ENCODE results near the gene TCIRG1. TPM values are rescaled to one million over a fixed set of nuclear protein-coding genes. Genes with fewer than 3 reads are reported as not detected.

TCIRG1 gene
- total and polyA plus RNA-seq, 2 of the 13 experiments (the other 11 are each of a cell fraction or from before 2014, with no cell fraction given), result 48.0 to 69.6 TPM

- TF ChIP-seq, protein P1, sequence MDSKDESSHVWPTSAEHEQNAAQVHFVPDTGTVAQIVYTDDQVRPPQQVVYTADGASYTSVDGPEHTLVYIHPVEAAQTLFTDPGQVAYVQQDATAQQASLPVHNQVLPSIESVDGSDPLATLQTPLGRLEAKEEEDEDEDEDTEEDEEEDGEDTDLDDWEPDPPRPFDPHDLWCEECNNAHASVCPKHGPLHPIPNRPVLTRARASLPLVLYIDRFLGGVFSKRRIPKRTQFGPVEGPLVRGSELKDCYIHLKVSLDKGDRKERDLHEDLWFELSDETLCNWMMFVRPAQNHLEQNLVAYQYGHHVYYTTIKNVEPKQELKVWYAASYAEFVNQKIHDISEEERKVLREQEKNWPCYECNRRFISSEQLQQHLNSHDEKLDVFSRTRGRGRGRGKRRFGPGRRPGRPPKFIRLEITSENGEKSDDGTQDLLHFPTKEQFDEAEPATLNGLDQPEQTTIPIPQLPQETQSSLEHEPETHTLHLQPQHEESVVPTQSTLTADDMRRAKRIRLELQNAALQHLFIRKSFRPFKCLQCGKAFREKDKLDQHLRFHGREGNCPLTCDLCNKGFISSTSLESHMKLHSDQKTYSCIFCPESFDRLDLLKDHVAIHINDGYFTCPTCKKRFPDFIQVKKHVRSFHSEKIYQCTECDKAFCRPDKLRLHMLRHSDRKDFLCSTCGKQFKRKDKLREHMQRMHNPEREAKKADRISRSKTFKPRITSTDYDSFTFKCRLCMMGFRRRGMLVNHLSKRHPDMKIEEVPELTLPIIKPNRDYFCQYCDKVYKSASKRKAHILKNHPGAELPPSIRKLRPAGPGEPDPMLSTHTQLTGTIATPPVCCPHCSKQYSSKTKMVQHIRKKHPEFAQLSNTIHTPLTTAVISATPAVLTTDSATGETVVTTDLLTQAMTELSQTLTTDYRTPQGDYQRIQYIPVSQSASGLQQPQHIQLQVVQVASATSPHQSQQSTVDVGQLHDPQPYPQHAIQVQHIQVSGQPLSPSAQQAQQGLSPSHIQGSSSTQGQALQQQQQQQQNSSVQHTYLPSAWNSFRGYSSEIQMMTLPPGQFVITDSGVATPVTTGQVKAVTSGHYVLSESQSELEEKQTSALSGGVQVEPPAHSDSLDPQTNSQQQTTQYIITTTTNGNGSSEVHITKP (CRISPR knock-in tag; IDR thresholded peaks at IDR 0.05; ENCODE audit: low read depth), result peak; percentile 69
- TF ChIP-seq, protein P2, sequence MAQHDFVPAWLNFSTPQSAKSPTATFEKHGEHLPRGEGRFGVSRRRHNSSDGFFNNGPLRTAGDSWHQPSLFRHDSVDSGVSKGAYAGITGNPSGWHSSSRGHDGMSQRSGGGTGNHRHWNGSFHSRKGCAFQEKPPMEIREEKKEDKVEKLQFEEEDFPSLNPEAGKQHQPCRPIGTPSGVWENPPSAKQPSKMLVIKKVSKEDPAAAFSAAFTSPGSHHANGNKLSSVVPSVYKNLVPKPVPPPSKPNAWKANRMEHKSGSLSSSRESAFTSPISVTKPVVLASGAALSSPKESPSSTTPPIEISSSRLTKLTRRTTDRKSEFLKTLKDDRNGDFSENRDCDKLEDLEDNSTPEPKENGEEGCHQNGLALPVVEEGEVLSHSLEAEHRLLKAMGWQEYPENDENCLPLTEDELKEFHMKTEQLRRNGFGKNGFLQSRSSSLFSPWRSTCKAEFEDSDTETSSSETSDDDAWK (CRISPR knock-in tag; IDR thresholded peaks at IDR 0.05), result no peak
- no peak; the same call in 1 of the 2 replicates for TF ChIP-seq DDIT3 (CRISPR knock-in tag; IDR thresholded peaks at IDR 0.05)
- TF ChIP-seq ZNF432 (CRISPR knock-in tag; IDR thresholded peaks at IDR 0.05; ENCODE audit: borderline replicate concordance), result no peak
- no peak for TF ChIP-seq ZNF878 (CRISPR knock-in tag; IDR thresholded peaks at IDR 0.05)
- no peak for TF ChIP-seq ZNF510 (CRISPR knock-in tag; IDR thresholded peaks at IDR 0.05; ENCODE audit: low read depth)
- no peak for TF ChIP-seq ZNF703 (CRISPR knock-in tag; IDR thresholded peaks at IDR 0.05; ENCODE audit: borderline replicate concordance)
- TF ChIP-seq ASH2L (IDR thresholded peaks at IDR 0.05; ENCODE audit: insufficient read length, low read depth, low read length), result peak; percentile 49
- TF ChIP-seq ZNF264 (CRISPR knock-in tag; IDR thresholded peaks at IDR 0.05), result peak; percentile 83; the same call in 1 of the 2 replicates
- TF ChIP-seq FOSL1 (CRISPR knock-in tag; IDR thresholded peaks at IDR 0.05; ENCODE audit: borderline replicate concordance), result no peak
- peak; percentile 95 for TF ChIP-seq GATAD2A (CRISPR knock-in tag; IDR thresholded peaks at IDR 0.05)
- TF ChIP-seq HCFC1 (IDR thresholded peaks at IDR 0.05; ENCODE audit: low read depth, low read length), result no peak
- no peak for TF ChIP-seq MLLT10 (CRISPR knock-in tag; IDR thresholded peaks at IDR 0.05)
- TF ChIP-seq ZNF562 (CRISPR knock-in tag; IDR thresholded peaks at IDR 0.05; ENCODE audit: borderline replicate concordance), result no peak
- 0 out of 2 replicates have a peak, but pooled peaks have one; percentile 64 for TF ChIP-seq ZNF747 (CRISPR knock-in tag; IDR thresholded peaks at IDR 0.05; ENCODE audit: borderline replicate concordance)
- TF ChIP-seq, protein P3, sequence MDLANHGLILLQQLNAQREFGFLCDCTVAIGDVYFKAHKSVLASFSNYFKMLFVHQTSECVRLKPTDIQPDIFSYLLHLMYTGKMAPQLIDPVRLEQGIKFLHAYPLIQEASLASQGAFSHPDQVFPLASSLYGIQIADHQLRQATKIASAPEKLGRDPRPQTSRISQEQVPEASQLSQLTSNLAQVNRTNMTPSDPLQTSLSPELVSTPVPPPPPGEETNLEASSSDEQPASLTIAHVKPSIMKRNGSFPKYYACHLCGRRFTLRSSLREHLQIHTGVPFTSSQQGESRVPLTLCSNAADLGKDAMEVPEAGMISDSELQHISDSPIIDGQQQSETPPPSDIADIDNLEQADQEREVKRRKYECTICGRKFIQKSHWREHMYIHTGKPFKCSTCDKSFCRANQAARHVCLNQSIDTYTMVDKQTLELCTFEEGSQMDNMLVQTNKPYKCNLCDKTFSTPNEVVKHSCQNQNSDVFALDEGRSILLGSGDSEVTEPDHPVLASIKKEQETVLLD (CRISPR knock-in tag; IDR thresholded peaks at IDR 0.05; ENCODE audit: low read depth), result no peak
- TF ChIP-seq, protein P4, sequence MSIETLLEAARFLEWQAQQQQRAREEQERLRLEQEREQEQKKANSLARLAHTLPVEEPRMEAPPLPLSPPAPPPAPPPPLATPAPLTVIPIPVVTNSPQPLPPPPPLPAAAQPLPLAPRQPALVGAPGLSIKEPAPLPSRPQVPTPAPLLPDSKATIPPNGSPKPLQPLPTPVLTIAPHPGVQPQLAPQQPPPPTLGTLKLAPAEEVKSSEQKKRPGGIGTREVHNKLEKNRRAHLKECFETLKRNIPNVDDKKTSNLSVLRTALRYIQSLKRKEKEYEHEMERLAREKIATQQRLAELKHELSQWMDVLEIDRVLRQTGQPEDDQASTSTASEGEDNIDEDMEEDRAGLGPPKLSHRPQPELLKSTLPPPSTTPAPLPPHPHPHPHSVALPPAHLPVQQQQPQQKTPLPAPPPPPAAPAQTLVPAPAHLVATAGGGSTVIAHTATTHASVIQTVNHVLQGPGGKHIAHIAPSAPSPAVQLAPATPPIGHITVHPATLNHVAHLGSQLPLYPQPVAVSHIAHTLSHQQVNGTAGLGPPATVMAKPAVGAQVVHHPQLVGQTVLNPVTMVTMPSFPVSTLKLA (IDR thresholded peaks at IDR 0.05), result no peak
- peak; percentile 90 for TF ChIP-seq FOXO1 (CRISPR knock-in tag; IDR thresholded peaks at IDR 0.05)
- TF ChIP-seq ZNF260 (CRISPR knock-in tag; IDR thresholded peaks at IDR 0.05; ENCODE audit: borderline replicate concordance, low read depth), result no peak
- TF ChIP-seq RBM22 (optimal IDR thresholded peaks at IDR 0.05; ENCODE audit: low read length), result peak; percentile 89
- TF ChIP-seq PTBP1 (IDR thresholded peaks at IDR 0.05; ENCODE audit: low read depth, low read length, poor library complexity, severe bottlenecking), result no peak
Observed at GRCh38 chr11:68099474-68100405, 60.9 kb downstream of the TCIRG1 start (continued).

All from HepG2 (cell line).